ENCODE measurements around the gene ERBB4. TPM values are rescaled to one million over a fixed set of nuclear protein-coding genes. Genes with fewer than 3 reads are reported as not detected.

ERBB4 gene
- total RNA-seq, 1 donor from 2014 or later = 25.3 TPM

DNA sequence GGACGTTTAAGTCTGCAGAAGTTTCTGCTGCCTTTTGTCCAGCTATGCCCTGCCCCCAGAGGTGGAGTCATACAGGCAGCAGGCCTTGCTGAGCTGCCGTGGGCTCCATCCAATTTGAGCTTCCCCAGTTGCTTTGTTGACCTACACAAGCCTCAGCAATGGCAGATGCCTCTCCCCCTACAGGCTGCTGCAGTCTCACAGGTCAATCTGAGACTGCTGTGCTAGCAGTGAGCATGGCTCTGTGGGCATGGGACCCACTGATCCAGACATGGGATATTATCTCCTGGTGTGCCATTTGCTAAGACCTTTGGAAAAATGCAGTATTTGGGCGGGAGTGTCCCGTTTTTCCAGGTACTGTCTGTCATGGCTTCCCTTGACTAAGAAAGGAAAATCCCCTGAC, 726.0 kb downstream of the ERBB4 start:
- no peak for ATAC-seq
- DNase-seq = no peak
- Histone ChIP-seq H3K9me3 (no peaks in the 10 kb centered on the region), H3K27me3 (ENCODE audit: low read depth) (no peaks in the 10 kb centered on the region), H3K27ac (no peak overlapping the region), H3K4me3 (no peak overlapping the region), H3K36me3 (no peaks in the 10 kb centered on the region), H3K4me1 (no peaks in the 10 kb centered on the region)
- TF ChIP-seq CTCF (IDR thresholded peaks at IDR 0.05) = no peak
- intact Hi-C loops (cut with DNase I) = no loop called here

DNA sequence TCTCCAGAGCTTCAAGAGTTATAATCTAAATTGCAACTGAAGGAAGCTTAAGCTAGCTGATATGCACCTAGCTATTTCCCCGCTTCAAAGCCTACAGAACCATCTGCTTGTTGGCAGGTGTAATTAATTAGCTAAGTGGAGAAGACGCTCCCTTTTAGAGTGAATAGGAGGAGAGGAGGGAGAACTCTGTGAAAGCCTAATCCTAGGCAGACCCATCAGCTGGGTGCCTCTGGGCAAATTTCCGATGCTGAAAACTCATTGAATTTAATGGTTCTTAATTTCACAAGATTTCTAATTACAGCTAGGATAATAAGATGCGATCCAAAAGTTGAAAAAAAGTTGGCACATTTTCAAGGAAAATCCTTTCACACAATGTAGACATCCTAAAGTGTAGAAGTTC, 735.9 kb downstream of the ERBB4 start:
- Histone ChIP-seq H3K27ac (no peak overlapping the region), H3K4me3 (no peak overlapping the region), H3K9me3 (no peaks in the 10 kb centered on the region), H3K36me3 (no peaks in the 10 kb centered on the region), H3K4me1 (no peaks in the 10 kb centered on the region), H3K27me3 (ENCODE audit: low read depth) (no peaks in the 10 kb centered on the region)
- DNase-seq (no peak), ATAC-seq (no peak)
- no peak for TF ChIP-seq CTCF (IDR thresholded peaks at IDR 0.05)
- intact Hi-C loops (cut with DNase I) = no loop called here

GRCh38 chr2:211800001-211800400, 738.6 kb downstream of the ERBB4 start:
- intact Hi-C loops (cut with DNase I) = no loop called here
- ATAC-seq = no peak
- H3K27me3 ChIP-seq (ENCODE audit: low read depth) = no peaks in the 10 kb centered on the region
- no peak overlapping the region for H3K4me3 ChIP-seq
- no peak for TF ChIP-seq CTCF (IDR thresholded peaks at IDR 0.05)
- no peaks in the 10 kb centered on the region for H3K36me3 ChIP-seq
- H3K27ac ChIP-seq = no peak overlapping the region
- DNase-seq = no peak
- H3K4me1 ChIP-seq = no peaks in the 10 kb centered on the region
- H3K9me3 ChIP-seq = no peaks in the 10 kb centered on the region

DNA sequence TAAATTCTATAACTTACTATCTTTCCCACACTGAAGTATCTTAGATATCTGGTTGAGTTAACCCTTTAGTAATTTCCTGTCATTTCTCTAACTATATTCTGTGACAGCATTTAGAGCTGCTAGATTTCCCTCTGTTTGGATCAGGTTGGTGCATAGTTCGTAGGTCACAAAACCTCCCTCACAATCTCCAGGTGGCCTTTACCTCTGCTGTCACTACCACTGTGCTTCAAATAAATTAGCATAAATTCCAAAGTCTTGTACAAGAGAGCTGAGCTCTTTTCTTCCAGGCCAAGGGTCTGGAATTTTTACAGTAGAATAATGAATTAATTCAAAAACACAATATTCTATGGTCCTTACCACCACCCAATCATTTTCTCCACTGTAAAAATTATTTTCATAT, 739.7 kb downstream of the ERBB4 start:
- no peak for DNase-seq

DNA sequence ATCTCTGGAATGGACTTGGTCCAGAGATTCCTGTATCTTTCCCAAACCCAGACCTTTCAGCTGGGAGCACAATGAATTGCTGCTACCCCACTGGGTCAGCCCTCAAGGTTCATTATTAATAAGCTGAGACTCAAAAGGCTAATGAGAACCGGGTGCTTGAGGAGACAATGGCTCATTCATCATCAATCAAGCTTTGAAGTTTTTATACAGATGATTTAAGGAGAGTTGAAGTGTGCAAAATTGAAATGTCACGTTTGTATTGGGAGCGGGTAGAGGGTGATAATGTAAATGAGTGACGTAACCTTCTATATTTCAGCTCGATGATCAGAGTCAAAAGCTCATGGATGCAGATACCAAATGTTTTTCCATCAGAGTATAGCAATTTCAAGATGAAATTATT, 744.9 kb downstream of the ERBB4 start:
- ATAC-seq = no peak
- TF ChIP-seq CTCF (IDR thresholded peaks at IDR 0.05) = no peak
- Histone ChIP-seq H3K4me1 (no peaks in the 10 kb centered on the region), H3K9me3 (no peaks in the 10 kb centered on the region), H3K27me3 (ENCODE audit: low read depth) (no peaks in the 10 kb centered on the region), H3K4me3 (no peak overlapping the region), H3K27ac (no peak overlapping the region), H3K36me3 (no peaks in the 10 kb centered on the region)
- intact Hi-C loops (cut with DNase I) = no loop called here
- DNase-seq = no peak

More for the DNA sequence above, 739.7 kb downstream of the ERBB4 start:
- intact Hi-C loops (cut with DNase I) = no loop called here
- H3K36me3 ChIP-seq = no peaks in the 10 kb centered on the region
- no peak overlapping the region for H3K27ac ChIP-seq
- H3K4me1 ChIP-seq = no peaks in the 10 kb centered on the region
- H3K9me3 ChIP-seq = no peaks in the 10 kb centered on the region
- no peak for TF ChIP-seq CTCF (IDR thresholded peaks at IDR 0.05)
- no peak overlapping the region for H3K4me3 ChIP-seq
- no peak for ATAC-seq
- no peaks in the 10 kb centered on the region for H3K27me3 ChIP-seq (ENCODE audit: low read depth)

- no peak for ATAC-seq
- Histone ChIP-seq H3K4me3 (no peak overlapping the region), H3K36me3 (no peaks in the 10 kb centered on the region), H3K4me1 (no peaks in the 10 kb centered on the region), H3K27ac (no peak overlapping the region), H3K9me3 (no peaks in the 10 kb centered on the region), H3K27me3 (ENCODE audit: low read depth) (no peaks in the 10 kb centered on the region)
- TF ChIP-seq CTCF (IDR thresholded peaks at IDR 0.05) = no peak
- intact Hi-C loops (cut with DNase I) = no loop called here
- no peak for DNase-seq
Measured at GRCh38 chr2:211789982-211790381, 748.6 kb downstream of the ERBB4 start.
